ENCODE measurements around the gene TPD52L1.

The TPD52L1 gene, protein sequence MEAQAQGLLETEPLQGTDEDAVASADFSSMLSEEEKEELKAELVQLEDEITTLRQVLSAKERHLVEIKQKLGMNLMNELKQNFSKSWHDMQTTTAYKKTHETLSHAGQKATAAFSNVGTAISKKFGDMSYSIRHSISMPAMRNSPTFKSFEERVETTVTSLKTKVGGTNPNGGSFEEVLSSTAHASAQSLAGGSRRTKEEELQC

DNA sequence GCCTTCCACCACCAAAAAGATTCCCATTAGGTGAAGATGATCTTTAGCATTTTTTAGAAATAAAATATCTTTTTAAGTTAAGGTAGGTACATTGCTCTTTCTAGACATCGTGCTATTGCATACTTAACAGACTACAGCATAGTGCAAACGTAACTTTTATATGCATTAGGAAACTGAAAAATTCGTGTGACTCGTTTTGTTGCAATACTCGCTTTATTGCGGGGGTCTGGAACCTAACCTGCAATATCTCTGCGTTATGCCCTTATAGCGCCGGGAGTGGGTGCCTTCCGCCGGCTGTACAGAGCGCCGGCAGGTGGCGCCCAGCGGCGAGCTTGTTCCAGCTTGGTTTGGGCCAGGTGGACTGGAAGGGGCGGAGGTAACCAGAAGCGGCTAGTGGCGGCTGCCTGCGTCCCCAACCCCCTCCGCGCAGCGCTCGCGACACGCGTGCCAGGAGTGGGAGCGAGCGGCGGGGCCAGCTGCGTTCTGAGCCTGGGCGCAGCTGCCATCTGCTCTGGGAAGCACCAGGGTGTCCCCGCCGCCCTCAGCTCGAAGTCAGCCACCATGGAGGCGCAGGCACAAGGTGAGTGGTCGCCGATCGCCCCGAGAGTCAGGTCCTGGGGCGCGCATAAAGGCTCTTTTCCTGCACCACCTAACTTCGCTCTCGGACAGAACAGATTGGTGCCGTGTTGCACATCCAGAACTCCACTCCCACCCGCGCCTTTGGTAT is at the start of gene TPD52L1:
Gene TPD52L1, plus strand, starts transcription at position 383 of the 727 bp plus-strand sequence. Its CDS starts 179 bp downstream, at position 562.
- TF ChIP-seq, protein P1, sequence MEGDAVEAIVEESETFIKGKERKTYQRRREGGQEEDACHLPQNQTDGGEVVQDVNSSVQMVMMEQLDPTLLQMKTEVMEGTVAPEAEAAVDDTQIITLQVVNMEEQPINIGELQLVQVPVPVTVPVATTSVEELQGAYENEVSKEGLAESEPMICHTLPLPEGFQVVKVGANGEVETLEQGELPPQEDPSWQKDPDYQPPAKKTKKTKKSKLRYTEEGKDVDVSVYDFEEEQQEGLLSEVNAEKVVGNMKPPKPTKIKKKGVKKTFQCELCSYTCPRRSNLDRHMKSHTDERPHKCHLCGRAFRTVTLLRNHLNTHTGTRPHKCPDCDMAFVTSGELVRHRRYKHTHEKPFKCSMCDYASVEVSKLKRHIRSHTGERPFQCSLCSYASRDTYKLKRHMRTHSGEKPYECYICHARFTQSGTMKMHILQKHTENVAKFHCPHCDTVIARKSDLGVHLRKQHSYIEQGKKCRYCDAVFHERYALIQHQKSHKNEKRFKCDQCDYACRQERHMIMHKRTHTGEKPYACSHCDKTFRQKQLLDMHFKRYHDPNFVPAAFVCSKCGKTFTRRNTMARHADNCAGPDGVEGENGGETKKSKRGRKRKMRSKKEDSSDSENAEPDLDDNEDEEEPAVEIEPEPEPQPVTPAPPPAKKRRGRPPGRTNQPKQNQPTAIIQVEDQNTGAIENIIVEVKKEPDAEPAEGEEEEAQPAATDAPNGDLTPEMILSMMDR (conservative IDR thresholded peaks at IDR 0.05; ENCODE audit: low read length), result peak; percentile 77
- H3K4me3 ChIP-seq (ENCODE audit: low read length), result peak within 1 kb of the TSS; percentile 66
- DNase-seq (ENCODE audit: low read depth), result peak; percentile 60

DNA sequence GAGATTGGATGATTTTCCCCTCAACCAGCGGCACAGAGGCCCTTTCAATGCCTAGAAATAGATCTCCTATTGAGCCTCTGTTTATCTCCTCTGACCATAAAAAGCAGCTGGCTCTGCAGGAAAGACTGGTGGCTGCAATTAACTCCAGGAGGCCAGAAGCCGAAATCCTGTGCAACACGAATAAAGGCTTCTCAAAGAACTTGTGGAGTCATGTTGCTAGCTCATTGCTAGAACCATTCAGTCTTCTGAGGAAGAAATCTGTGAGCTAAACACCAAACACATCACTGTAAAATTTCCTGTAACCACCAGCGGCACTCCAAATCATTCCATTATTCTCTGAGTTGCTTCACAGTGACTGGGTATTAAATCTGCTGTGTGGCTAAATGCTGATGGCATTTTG is 49.1 kb upstream of the TPD52L1 start:
- TF ChIP-seq, protein P1 (conservative IDR thresholded peaks at IDR 0.05; ENCODE audit: low read length), result no peak
- DNase-seq (ENCODE audit: low read depth), result peak; percentile 90
- H3K4me3 ChIP-seq (ENCODE audit: low read length), result no peak overlapping the region

DNA sequence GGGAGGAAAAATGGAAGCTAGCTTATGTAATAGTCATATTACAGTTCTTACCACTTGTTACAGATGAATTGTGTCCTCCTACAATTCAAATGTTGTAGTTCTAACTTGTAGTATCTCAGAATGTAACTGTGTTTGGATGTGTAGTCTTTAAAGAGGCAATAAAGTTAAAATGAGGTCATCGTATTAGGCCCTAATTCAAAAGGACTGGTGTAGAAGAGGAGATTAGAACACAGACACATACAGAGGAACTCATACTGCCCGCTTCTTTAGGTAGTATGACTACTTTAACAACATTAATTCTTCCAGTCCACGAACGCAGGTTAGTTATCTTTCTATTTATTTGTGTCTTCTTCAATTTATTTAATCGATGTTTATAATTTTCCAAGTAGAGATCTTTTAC is 46.5 kb upstream of the TPD52L1 start:
- no peak for DNase-seq (ENCODE audit: low read depth)
- H3K4me3 ChIP-seq (ENCODE audit: low read length), result no peak overlapping the region
- TF ChIP-seq, protein P1 (conservative IDR thresholded peaks at IDR 0.05; ENCODE audit: low read length), result no peak

DNA sequence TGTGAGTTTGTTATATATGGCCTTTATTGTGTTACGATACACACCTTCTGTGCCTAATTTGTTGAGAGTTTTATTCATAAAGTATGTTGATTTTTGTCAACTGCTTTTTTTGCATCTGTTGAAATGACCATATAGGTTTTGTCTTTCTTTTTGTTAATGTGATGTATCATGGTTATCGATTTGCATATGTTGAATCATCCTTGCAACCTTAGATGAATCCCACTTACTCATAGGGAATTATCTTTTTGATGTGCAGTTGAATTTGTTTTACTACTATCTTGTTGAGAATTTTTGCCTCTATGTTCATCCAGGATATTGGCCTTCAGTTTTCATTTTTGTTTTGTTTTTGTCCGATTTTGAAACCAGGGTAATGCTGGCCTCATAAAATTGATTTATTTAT is 45.7 kb upstream of the TPD52L1 start:
- no peak for DNase-seq (ENCODE audit: low read depth)
- H3K4me3 ChIP-seq (ENCODE audit: low read length), result no peak overlapping the region
- TF ChIP-seq, protein P1 (conservative IDR thresholded peaks at IDR 0.05; ENCODE audit: low read length), result no peak

DNA sequence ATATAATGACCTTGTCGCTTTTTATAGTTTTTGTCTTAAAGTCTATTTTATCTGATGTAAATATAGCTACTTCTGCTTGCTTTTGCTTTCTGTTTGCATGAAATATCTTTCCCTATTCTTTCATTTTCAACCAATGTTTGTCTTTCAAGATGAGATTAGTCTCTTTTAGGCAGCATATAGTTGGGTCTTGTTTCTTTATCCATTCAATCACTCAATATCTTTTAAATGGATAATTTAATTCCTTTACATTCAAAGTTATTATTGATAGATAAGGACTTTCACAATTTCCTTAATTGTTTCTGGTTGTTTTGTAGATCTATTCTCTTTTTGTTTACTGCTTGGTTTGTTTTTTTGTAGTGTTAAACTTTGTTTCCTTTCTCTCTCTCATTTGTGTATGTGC is 43.5 kb upstream of the TPD52L1 start:
- no peak overlapping the region for H3K4me3 ChIP-seq (ENCODE audit: low read length)
- DNase-seq (ENCODE audit: low read depth), result no peak
- TF ChIP-seq, protein P1 (conservative IDR thresholded peaks at IDR 0.05; ENCODE audit: low read length), result no peak

DNA sequence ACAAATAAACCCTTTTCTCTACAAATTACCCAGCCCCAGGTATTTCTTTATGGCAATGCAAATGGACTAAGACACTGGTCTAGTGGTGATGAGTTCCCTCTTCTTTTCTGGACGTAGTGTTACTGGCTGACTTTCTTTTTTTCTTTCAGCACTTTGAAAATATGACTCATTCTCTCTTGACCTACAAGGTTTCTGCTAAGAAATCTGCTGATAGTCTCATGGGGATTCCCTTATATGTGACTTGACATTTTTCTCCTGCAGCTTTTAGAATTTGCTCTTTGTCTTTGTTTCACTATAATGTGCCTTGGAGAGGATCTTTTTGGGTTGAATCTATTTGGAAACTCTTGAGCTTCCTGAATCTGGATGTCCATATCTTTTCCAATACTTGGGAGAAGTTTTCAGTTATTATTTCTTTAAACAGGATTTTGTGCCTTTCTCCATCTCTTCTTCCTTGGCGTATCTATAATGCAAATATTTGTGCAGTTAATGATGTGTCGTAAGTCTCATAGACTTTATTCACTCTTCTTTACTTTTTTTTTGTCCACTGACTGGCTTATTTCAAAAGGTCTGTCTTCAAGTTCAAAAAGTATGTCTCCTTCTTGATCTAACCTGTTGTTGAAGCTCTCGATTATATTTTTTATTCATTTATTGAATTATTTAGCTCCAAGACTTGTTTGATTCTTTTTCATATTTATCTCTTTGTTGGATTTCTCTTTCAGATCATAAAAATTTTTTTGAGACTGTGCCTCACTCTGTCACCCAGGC is 42.2 kb upstream of the TPD52L1 start:
- TF ChIP-seq, protein P1 (conservative IDR thresholded peaks at IDR 0.05; ENCODE audit: low read length), result no peak
- no peak overlapping the region for H3K4me3 ChIP-seq (ENCODE audit: low read length)
- no peak for DNase-seq (ENCODE audit: low read depth)
